ENCODE data around the gene UQCC2. TPM values are rescaled to one million over a fixed set of nuclear protein-coding genes. Genes with fewer than 3 reads are reported as not detected.

Gene UQCC2
- total and polyA plus RNA-seq, 2 of the 8 experiments (the other 6 are each of a cell fraction or from before 2014, with no cell fraction given): 52.1 to 104 TPM

DNA sequence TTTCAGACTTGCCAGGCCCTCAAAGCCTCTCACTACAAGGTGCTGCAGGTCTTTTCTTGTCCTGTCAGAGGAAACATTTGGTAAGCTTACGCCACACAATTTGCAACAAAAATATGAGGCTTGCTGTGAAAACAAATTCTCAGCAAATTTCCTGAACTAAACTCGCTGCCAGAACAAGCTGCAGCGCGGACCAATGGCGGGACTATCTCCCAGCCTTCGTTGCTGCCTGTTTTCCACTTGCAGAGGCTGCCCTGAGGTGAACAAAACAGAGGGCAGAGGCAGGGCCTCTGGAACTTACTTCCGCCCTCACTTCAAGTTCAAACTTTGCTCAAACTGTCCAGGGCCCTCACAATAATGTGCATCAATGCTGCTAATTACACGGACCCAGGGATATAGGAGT, 12.4 kb downstream of the UQCC2 start:
- no peak overlapping the region for H4K91ac ChIP-seq (replicated peaks; ENCODE audit: insufficient read length, low read length)
- peaks cover 2% of the 10 kb centered on the region; the same call in 1 of the 2 replicates for H3K79me1 ChIP-seq (ENCODE audit: low read depth, low read length)
- H3K27me3 ChIP-seq (replicated peaks in 1 of 4; ENCODE audit: control insufficient read depth in 3 of 4, extremely low read depth in 1 of 4, insufficient read depth in 3 of 4, low read length in 3 of 4): no peaks in the 10 kb centered on the region
- no peak overlapping the region for H2AK5ac ChIP-seq (ENCODE audit: low read depth, low read length)
- H3K9ac ChIP-seq (replicated peaks in 1 of 4; ENCODE audit: extremely low read depth in 1 of 4, low read depth in 3 of 4, low read length in 3 of 4): no peak overlapping the region; a peak in 1 of 7 replicates
- H3K79me2 ChIP-seq (ENCODE audit: control insufficient read depth in 1 of 2, insufficient read depth in 2 of 2, low read length in 2 of 2): no peaks in the 10 kb centered on the region
- CTCF ChIA-PET (ENCODE audit: partially characterized antibody): interaction anchor here (1.2 kb wide), 1 partner anchor 109 kb away, joined by 4 read pairs; no protein-coding TSS in a partner anchor
- no peak overlapping the region for H3K4ac ChIP-seq (replicated peaks; ENCODE audit: insufficient read length, low read depth, low read length)
- no peak overlapping the region for H2BK12ac ChIP-seq (ENCODE audit: low read depth, low read length)
- H3K36me3 ChIP-seq (ENCODE audit: control insufficient read depth in 2 of 4, insufficient read depth in 4 of 4, low read length in 3 of 4): peaks cover 22 to 49% (median 27%) of the 10 kb centered on the region in 4 experiments
- H3K14ac ChIP-seq (ENCODE audit: insufficient read length): no peak overlapping the region
- H2BK120ac ChIP-seq (replicated peaks; ENCODE audit: low read depth, low read length): no peak overlapping the region
- H3K4me1 ChIP-seq (replicated peaks in 1 of 4; ENCODE audit: control insufficient read depth in 3 of 4, insufficient read depth in 4 of 4, low read length in 3 of 4): peaks cover 0 to 5% (median 0%) of the 10 kb centered on the region in 4 experiments; a peak in 2 of 7 replicates
- POLR2A ChIA-PET (ENCODE audit: partially characterized antibody): no interaction called here
- no peak for FAIRE-seq
- H3K9me3 ChIP-seq (ENCODE audit: insufficient read depth in 2 of 2, low read depth in 1 of 2, low read length in 1 of 2): no peaks in the 10 kb centered on the region
- no peak overlapping the region for H2BK15ac ChIP-seq (ENCODE audit: low read length)
- no peaks in the 10 kb centered on the region for H3K23me2 ChIP-seq (ENCODE audit: low read depth, low read length)
- no peak overlapping the region for H3K4me3 ChIP-seq (ENCODE audit: extremely low read depth in 1 of 4, insufficient read depth in 2 of 4, low read depth in 3 of 4, low read length in 4 of 4)
- no peak overlapping the region for H3K56ac ChIP-seq (replicated peaks; ENCODE audit: insufficient read length, low read depth, low read length)
- H3K18ac ChIP-seq (ENCODE audit: extremely low read depth, low read length): no peak overlapping the region
- no peak overlapping the region for H4K8ac ChIP-seq (ENCODE audit: extremely low read depth, insufficient read depth, low read length)
- no peak overlapping the region for H3K27ac ChIP-seq (ENCODE audit: low read depth, low read length)
- no peak overlapping the region for H3K4me2 ChIP-seq (ENCODE audit: insufficient read depth in 1 of 2, low read depth in 2 of 2, low read length in 2 of 2)
- 84% methylated on average over 8 of the region's 8 CpGs; no CpG with 5 or more reads in 1 of the 2 experiments for WGBS, 2 experiments (ENCODE audit: extremely low coverage in 1 of 2, insufficient coverage in 1 of 2, insufficient read length in 1 of 2, insufficient replicate concordance in 2 of 2, low coverage in 1 of 2, low lambda C conversion rate in 2 of 2, missing lambda C conversion rate in 1 of 2)
- no peak overlapping the region for H2BK20ac ChIP-seq (ENCODE audit: low read length)
- no peak overlapping the region for H2AFZ ChIP-seq (ENCODE audit: low read length)
- no peak overlapping the region for H3K23ac ChIP-seq (ENCODE audit: insufficient read length)
- no peak for DNase-seq (ENCODE audit: low read depth in 1 of 2, low spot score in 2 of 2)
- peaks cover 9 to 15% of the 10 kb centered on the region in 2 experiments for H4K20me1 ChIP-seq (replicated peaks in 1 of 2; ENCODE audit: control insufficient read depth in 1 of 2, insufficient read depth in 2 of 2, low read length in 2 of 2)
- no peak overlapping the region for H4K5ac ChIP-seq (ENCODE audit: insufficient read length, low read depth, low read length)
- no peak overlapping the region for H2BK5ac ChIP-seq (ENCODE audit: low read depth, low read length)
- no peak for TF ChIP-seq EZH2 (IDR thresholded peaks at IDR 0.05; ENCODE audit: low read depth, low read length, severe bottlenecking)
- TF ChIP-seq TAF1 (IDR thresholded peaks at IDR 0.05; ENCODE audit: low read depth, low read length): no peak
- TF ChIP-seq SIRT6 (IDR thresholded peaks at IDR 0.05; ENCODE audit: low read length): no peak
- TF ChIP-seq CHD2 (IDR thresholded peaks at IDR 0.05; ENCODE audit: low read length): no peak
- TF ChIP-seq GTF2F1 (IDR thresholded peaks at IDR 0.05; ENCODE audit: borderline replicate concordance, low read depth, low read length): no peak
- TF ChIP-seq TEAD4 (IDR thresholded peaks at IDR 0.05; ENCODE audit: low read depth, low read length): no peak
- no peak for TF ChIP-seq KDM4A (IDR thresholded peaks at IDR 0.05; ENCODE audit: low read depth, low read length, severe bottlenecking)
- no peak for TF ChIP-seq NANOG (IDR thresholded peaks at IDR 0.05; ENCODE audit: insufficient read depth, low read depth, low read length, poor library complexity, severe bottlenecking)
- no peak for TF ChIP-seq SRF (IDR thresholded peaks at IDR 0.05; ENCODE audit: low read depth, low read length)
- TF ChIP-seq GABPA (IDR thresholded peaks at IDR 0.05; ENCODE audit: borderline replicate concordance, insufficient read depth, low read length): no peak
- no peak for TF ChIP-seq JUN (IDR thresholded peaks at IDR 0.05; ENCODE audit: low read depth, low read length)
- no peak for TF ChIP-seq BACH1 (IDR thresholded peaks at IDR 0.05; ENCODE audit: low read length)
